Stimulated activated naive CD8-positive, alpha-beta T cell treated with anti-CD3 and anti-CD28 coated beads, Interleukin-15, Interleukin-2, amounts not matched to agents 100 ng/mL and 50 ng/mL, for 24 hours (primary cell): ENCODE measurements around the gene FUT8.

Experiments
- H3K27ac Mint-ChIP-seq: one replicate; pipeline ENCODE4 v1.8.0; 2021; ENCODE audit warnings: mild to moderate bottlenecking, mixed read lengths
- H3K27me3 Mint-ChIP-seq: one replicate; pipeline ENCODE4 v1.8.0; 2021; ENCODE audit warnings: mixed read lengths
- H3K36me3 Mint-ChIP-seq: one replicate; pipeline ENCODE4 v1.8.0; 2021; ENCODE audit warnings: low read depth, mixed read lengths
- H3K4me1 Mint-ChIP-seq: one replicate; pipeline ENCODE4 v1.8.0; 2021; ENCODE audit warnings: low read depth, mixed read lengths
- H3K4me3 Mint-ChIP-seq: one replicate; pipeline ENCODE4 v1.8.0; 2021; ENCODE audit warnings: mild to moderate bottlenecking, mixed read lengths
- H3K9me3 Mint-ChIP-seq: one replicate; pipeline ENCODE4 v1.8.0; 2021; ENCODE audit warnings: mixed read lengths

The FUT8 gene

DNA sequence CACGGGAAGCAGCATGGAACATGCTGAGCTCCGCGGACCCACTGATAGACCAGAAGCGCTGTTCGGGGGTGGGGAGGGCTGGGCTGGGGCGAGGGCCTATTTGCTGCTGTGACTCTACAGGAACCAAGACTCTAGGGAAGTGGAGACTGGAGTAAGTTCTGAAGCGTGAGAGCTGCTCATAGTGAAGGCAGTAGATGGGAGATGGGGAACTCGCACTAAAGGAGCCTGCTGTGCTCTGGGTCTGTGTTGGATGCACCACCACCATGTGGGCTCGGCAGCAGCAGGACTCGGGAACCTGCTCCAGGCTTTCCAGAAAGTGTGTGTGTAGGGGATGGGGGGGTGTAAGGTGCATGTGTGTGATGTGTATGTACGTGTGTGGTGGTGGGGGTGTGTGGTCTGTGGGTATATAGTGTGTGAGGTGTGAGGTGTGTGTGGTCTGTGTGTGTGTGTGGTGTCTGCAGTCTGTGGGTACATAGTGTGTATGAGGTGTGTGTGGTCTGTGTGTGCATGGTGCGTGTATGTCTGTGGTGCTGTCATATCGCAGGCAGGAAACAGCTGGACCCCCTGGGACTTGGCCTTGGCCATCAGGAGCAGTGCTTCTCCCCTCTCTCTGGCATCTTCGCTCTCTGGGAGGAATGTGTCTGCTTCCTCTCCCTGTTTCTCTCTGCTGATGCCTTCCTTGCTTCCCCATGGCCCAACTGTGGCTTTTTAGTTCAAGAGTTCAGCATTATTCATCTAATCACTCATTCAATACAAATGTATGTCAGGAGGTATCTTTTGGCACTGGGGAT is 378.9 kb downstream of the FUT8 start:
- Mint-ChIP-seq H3K27ac (no peak overlapping the region), H3K9me3 (no peaks in the 10 kb centered on the region), H3K36me3 (no peaks in the 10 kb centered on the region), H3K4me1 (no peaks in the 10 kb centered on the region), H3K4me3 (no peak overlapping the region), H3K27me3 (peaks cover 7% of the 10 kb centered on the region)

DNA sequence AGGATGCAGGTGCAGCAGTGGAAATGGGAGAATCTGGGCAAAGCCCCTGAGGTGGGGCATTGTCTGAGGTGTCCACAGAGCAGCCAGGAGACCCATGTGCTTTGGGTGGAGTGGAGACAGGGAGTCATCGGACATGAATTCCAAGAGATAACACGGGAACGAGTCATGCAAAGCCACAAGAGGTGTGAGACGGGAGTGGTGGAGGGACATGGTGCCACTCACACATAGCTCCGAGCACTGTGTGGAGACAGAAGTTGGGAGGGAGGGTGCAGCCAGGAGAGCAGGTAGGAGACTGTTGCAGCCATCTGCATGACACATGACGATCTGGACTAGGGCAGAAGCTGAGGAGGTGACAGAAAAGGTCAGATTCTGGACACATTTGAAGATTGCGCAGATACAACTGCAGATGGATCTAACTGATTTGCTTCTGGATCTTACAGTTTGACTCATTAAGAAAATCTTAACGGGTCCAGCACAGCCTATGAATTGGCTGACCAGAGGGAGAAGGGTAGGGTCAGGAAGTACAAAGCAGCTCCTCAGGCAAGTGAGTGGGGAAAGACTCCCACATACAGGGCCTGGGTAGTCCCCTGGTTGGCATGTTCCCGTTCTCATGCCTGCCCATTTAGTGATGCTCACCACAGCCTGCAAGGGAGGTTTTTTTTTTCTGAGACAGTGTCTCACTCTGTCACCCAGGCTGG is 379.8 kb downstream of the FUT8 start:
- H3K27ac Mint-ChIP-seq, result no peak overlapping the region
- no peaks in the 10 kb centered on the region for H3K36me3 Mint-ChIP-seq
- no peaks in the 10 kb centered on the region for H3K9me3 Mint-ChIP-seq
- H3K27me3 Mint-ChIP-seq, result peaks cover 4% of the 10 kb centered on the region
- H3K4me3 Mint-ChIP-seq, result no peak overlapping the region
- no peaks in the 10 kb centered on the region for H3K4me1 Mint-ChIP-seq
